Upper lobe of left lung (tissue), 6 donors: Measurements from ENCODE around the gene DCANP1. TPM values are rescaled to one million over a fixed set of nuclear protein-coding genes. Genes with fewer than 3 reads are reported as not detected.

Experiments
- ATAC-seq, 2 donors: fragments of 200-7000 bp; cut with Tn5 transposase; one replicate each; pipeline ENCODE4 v1.9.1; 2022; ENCODE audit warnings: mild to moderate bottlenecking in 2 of 2, moderate library complexity in 2 of 2; ENCODE audit not compliant: low FRiP score in 2 of 2
- DNase-seq, 2 donors: peaks; one replicate each; pipeline ENCODE4 v3.0.0-alpha.2; 2019 to 2020
- H3K27ac ChIP-seq, 4 donors: fragments of 200-600 bp; sonication (generic); one replicate each; pipeline ENCODE4 v1.5.1; 2016 to 2019
- H3K27me3 ChIP-seq, 4 donors: fragments of 200-600 bp; sonication (generic); one replicate each; pipeline ENCODE4 v1.5.1; 2017 to 2019
- H3K36me3 ChIP-seq, 4 donors: fragments of 200-600 bp; sonication (generic); one replicate each; pipeline ENCODE4 v1.5.1; 2016 to 2019
- H3K4me1 ChIP-seq, 4 donors: fragments of 200-600 bp; sonication (generic); one replicate each; pipeline ENCODE4 v1.5.1; 2018 to 2019
- H3K4me3 ChIP-seq, 4 donors: fragments of 200-600 bp; sonication (generic); one replicate each; pipeline ENCODE4 v1.5.1; 2017 to 2019; ENCODE audit warnings: mild to moderate bottlenecking in 2 of 4, moderate library complexity in 1 of 4
- H3K9me3 ChIP-seq, 4 donors: fragments of 200-600 bp; sonication (generic); one replicate each; pipeline ENCODE4 v1.5.1; 2018 to 2019
- CTCF ChIP-seq, 6 experiments: fragments of 450-650 bp in 4 of 6; fragments of 200-600 bp in 2 of 6; sonication (generic) in 2 of 6; IDR thresholded peaks; one replicate each; pipeline ENCODE4 v1.5.1; 2016 to 2019; ENCODE audit warnings: antibody characterized with exemption in 6 of 6
- EP300 ChIP-seq, 4 donors: sonication (generic); formaldehyde crosslinking; IDR thresholded peaks; one replicate each; pipeline ENCODE4 v1.5.1; 2017; ENCODE audit warnings: antibody characterized with exemption in 4 of 4, control low read depth in 2 of 4
- POLR2A ChIP-seq, 4 donors: fragments of 450-650 bp; IDR thresholded peaks; one replicate each; pipeline ENCODE4 v1.5.1; 2016 to 2017; ENCODE audit warnings: antibody characterized with exemption in 4 of 4, mild to moderate bottlenecking in 2 of 4
- POLR2AphosphoS5 ChIP-seq, 2 donors: sonication (generic); formaldehyde crosslinking; IDR thresholded peaks; one replicate each; pipeline ENCODE4 v1.5.1; 2017; ENCODE audit warnings: antibody characterized with exemption in 2 of 2
- WGBS, 2 donors: methylation state at CpG; one replicate each; pipeline ENCODE4 v1.1.5; 2017 to 2018; 5-methylcytosine and 5-hydroxymethylcytosine counted together
- small RNA-seq, 4 donors: library from RNA; depleted of rRNA; stranded (forward); fragments of <200 nt; gene quantifications; one replicate each; pipeline ENCODE3, GENCODE V24; 2016
- total RNA-seq, 6 donors: library from RNA; depleted of rRNA in 4 of 6; stranded (reverse); fragments of >200 nt in 4 of 6; gene quantifications; one replicate each; pipeline versions ENCODE4 v1.1.0 to v1.2.1, GENCODE V29; 2016 to 2021
- donor health status: DM: no; HTN: no; CAD: no; lungs with moderate emphysema.
- donor health status: DM: no; HTN: yes; CAD: no; lungs with severe emphysema.

Gene DCANP1
- total RNA-seq, 6 donors from 2014 or later, result 0.11 to 1.0 (median 0.27) TPM; not detected in 2

- peak overlapping the region in 3 of 4 donors; percentile 83 to 96 (median 89) for H3K27ac ChIP-seq
- peaks cover 0 to 7% (median 0%) of the 10 kb centered on the region in 4 donors for H3K36me3 ChIP-seq
- 80 to 81% methylated on average over 5 of the region's 5 CpGs for WGBS, 2 donors
- TF ChIP-seq CTCF (IDR thresholded peaks at IDR 0.05) (no peak), POLR2A (IDR thresholded peaks at IDR 0.05) (no peak), POLR2AphosphoS5 (IDR thresholded peaks at IDR 0.05) (no peak), EP300 (IDR thresholded peaks at IDR 0.05) (no peak)
- no peak for DNase-seq
- no peak for ATAC-seq
- H3K4me3 ChIP-seq, result peak overlapping the region in 1 of 4 donors; percentile 88
- H3K4me1 ChIP-seq, result peaks cover 55 to 73% (median 59%) of the 10 kb centered on the region in 4 donors
- no peaks in the 10 kb centered on the region for H3K27me3 ChIP-seq
- H3K9me3 ChIP-seq, result no peaks in the 10 kb centered on the region
Observed at GRCh38 chr5:135397084-135397483, 50.1 kb downstream of the DCANP1 start.

GRCh38 chr5:135396459-135397055 lies 50.6 kb downstream of the DCANP1 start:
- no peak for DNase-seq
- Histone ChIP-seq H3K27me3 (no peaks in the 10 kb centered on the region), H3K36me3 (peaks cover 0 to 9% (median 0%) of the 10 kb centered on the region in 4 donors), H3K9me3 (no peaks in the 10 kb centered on the region), H3K27ac (peak overlapping the region; percentile 21 to 96 (median 68)), H3K4me1 (peaks cover 58 to 79% (median 64%) of the 10 kb centered on the region in 4 donors), H3K4me3 (peak overlapping the region in 1 of 4 donors; percentile 88)
- WGBS, 2 donors, result 62 to 73% methylated on average over 4 of the region's 4 CpGs
- ATAC-seq, result no peak
- TF ChIP-seq CTCF (IDR thresholded peaks at IDR 0.05) (no peak), POLR2A (IDR thresholded peaks at IDR 0.05) (no peak), EP300 (IDR thresholded peaks at IDR 0.05) (no peak), POLR2AphosphoS5 (IDR thresholded peaks at IDR 0.05) (no peak)

GRCh38 chr5:135395866-135396265 lies 51.3 kb downstream of the DCANP1 start:
- Histone ChIP-seq H3K4me3 (peak overlapping the region in 1 of 4 donors; percentile 88), H3K36me3 (peaks cover 0 to 9% (median 0%) of the 10 kb centered on the region in 4 donors), H3K9me3 (no peaks in the 10 kb centered on the region), H3K4me1 (peaks cover 65 to 86% (median 71%) of the 10 kb centered on the region in 4 donors), H3K27ac (peak overlapping the region; percentile 21 to 96 (median 68)), H3K27me3 (no peaks in the 10 kb centered on the region)
- WGBS, 2 donors, result 46 to 53% methylated on average over 4 of the region's 4 CpGs
- ATAC-seq (no peak), DNase-seq (no peak)
- TF ChIP-seq POLR2AphosphoS5 (IDR thresholded peaks at IDR 0.05) (no peak), CTCF (IDR thresholded peaks at IDR 0.05) (no peak), EP300 (IDR thresholded peaks at IDR 0.05) (no peak), POLR2A (IDR thresholded peaks at IDR 0.05) (no peak)

- TF ChIP-seq CTCF (IDR thresholded peaks at IDR 0.05), result no peak
- no peak for TF ChIP-seq POLR2A (IDR thresholded peaks at IDR 0.05)
- TF ChIP-seq EP300 (IDR thresholded peaks at IDR 0.05), result no peak
- TF ChIP-seq POLR2AphosphoS5 (IDR thresholded peaks at IDR 0.05), result no peak
- ATAC-seq, result no peak
- peaks cover 67 to 90% (median 75%) of the 10 kb centered on the region in 4 donors for H3K4me1 ChIP-seq
- no peak for DNase-seq
- peaks cover 0 to 9% (median 0%) of the 10 kb centered on the region in 4 donors for H3K36me3 ChIP-seq
- WGBS, 2 donors, result 39 to 63% methylated on average over 5 of the region's 5 CpGs
- H3K4me3 ChIP-seq, result no peak overlapping the region
- peak overlapping the region; percentile 4 to 96 (median 52) for H3K27ac ChIP-seq
- no peaks in the 10 kb centered on the region for H3K27me3 ChIP-seq
- no peaks in the 10 kb centered on the region for H3K9me3 ChIP-seq
Observed at GRCh38 chr5:135395451-135395850, 51.7 kb downstream of the DCANP1 start.

Small RNA genes within 50 kb of the gene (small RNA-seq; reads per million reads assigned to genes)
- 0 reads per million in 4 donors for gene DCANP1

Other genes starting within 250 kb of the DCANP1 start
- gene MACROH2A1, start 48.1 kb downstream of the DCANP1 start, total RNA-seq, result 100 to 1,000 TPM; 232 to 690 (median 355) TPM
- gene TIFAB, start 5.0 kb upstream of the DCANP1 start, total RNA-seq, result under 1 TPM in 2 of 6 donors, not detected in 4; 0.23 to 0.24 TPM
- not detected for gene NEUROG1, start 88.6 kb upstream of the DCANP1 start, total RNA-seq
- gene CXCL14, start 131.6 kb upstream of the DCANP1 start, total RNA-seq, result 1 to 10 TPM in 3 of 6 donors, under 1 TPM in 1, not detected in 2; 0.15 to 5.5 (median 2.4) TPM